OCI-LY7 (cell line): ENCODE results near the gene TRIM56.

ENCODE experiments used
- EZH2phosphoT487 ChIP-seq: fragments of 200-600 bp; sonication (generic); IDR thresholded peaks from 2 replicates; pipeline ENCODE4 v1.6.1; 2018; ENCODE audit warnings: low read depth, borderline replicate concordance, mild to moderate bottlenecking, mixed run types, antibody characterized with exemption, low read length, moderate library complexity, mixed read lengths
- TF ChIP-seq, protein P1 (sequence below): fragments of 200-600 bp; sonication (generic); conservative IDR thresholded peaks from 2 replicates; pipeline ENCODE4 v1.5.1; 2014; ENCODE audit warnings: mild to moderate bottlenecking, antibody characterized with exemption, low read length, moderate library complexity, mixed read lengths

DNA sequence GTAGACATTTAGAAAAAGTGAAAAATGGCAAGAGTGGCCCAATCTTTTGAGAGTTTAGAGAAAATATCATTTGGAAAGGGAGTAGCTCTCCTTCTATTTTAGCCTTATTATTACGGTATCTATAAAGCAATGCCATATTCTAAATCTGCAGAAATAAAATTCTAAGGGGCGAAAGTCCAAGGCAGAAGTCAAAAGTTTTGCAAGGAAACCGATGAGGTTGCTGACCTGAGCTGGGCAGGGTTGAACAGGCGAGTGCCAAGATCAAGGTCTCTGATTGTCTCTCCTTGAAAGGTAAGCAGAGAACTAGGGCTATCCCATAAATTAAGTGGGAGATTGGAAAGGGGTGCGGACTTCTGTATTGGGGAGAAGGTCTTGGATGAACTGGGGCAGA, 11.7 kb downstream of the TRIM56 start:
- TF ChIP-seq, protein P1, sequence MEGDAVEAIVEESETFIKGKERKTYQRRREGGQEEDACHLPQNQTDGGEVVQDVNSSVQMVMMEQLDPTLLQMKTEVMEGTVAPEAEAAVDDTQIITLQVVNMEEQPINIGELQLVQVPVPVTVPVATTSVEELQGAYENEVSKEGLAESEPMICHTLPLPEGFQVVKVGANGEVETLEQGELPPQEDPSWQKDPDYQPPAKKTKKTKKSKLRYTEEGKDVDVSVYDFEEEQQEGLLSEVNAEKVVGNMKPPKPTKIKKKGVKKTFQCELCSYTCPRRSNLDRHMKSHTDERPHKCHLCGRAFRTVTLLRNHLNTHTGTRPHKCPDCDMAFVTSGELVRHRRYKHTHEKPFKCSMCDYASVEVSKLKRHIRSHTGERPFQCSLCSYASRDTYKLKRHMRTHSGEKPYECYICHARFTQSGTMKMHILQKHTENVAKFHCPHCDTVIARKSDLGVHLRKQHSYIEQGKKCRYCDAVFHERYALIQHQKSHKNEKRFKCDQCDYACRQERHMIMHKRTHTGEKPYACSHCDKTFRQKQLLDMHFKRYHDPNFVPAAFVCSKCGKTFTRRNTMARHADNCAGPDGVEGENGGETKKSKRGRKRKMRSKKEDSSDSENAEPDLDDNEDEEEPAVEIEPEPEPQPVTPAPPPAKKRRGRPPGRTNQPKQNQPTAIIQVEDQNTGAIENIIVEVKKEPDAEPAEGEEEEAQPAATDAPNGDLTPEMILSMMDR = no peak
- no peak for TF ChIP-seq EZH2phosphoT487
